ENCODE results near the gene C1orf146.

Gene C1orf146

GRCh38 chr1:92184632-92185031 lies 33.1 kb upstream of the C1orf146 start:
- TF ChIP-seq GLIS3 (CRISPR knock-in tag; IDR thresholded peaks at IDR 0.05) = no peak
- no peak for TF ChIP-seq ARNTL (CRISPR knock-in tag; IDR thresholded peaks at IDR 0.05; ENCODE audit: borderline replicate concordance, low read depth)
- no peak for TF ChIP-seq CSDC2 (CRISPR knock-in tag; IDR thresholded peaks at IDR 0.05)
- TF ChIP-seq TOX (CRISPR knock-in tag; IDR thresholded peaks at IDR 0.05; ENCODE audit: borderline replicate concordance) = no peak
- no peak for TF ChIP-seq ESRRG (CRISPR knock-in tag; IDR thresholded peaks at IDR 0.05)
- TF ChIP-seq ZNF565 (CRISPR knock-in tag; conservative IDR thresholded peaks at IDR 0.05; ENCODE audit: low read depth) = no peak
- TF ChIP-seq ISL1 (CRISPR knock-in tag; IDR thresholded peaks at IDR 0.05) = no peak
- TF ChIP-seq TSHZ2 (CRISPR knock-in tag; IDR thresholded peaks at IDR 0.05) = no peak
- no peak for TF ChIP-seq ZFP30 (CRISPR knock-in tag; IDR thresholded peaks at IDR 0.05)
- TF ChIP-seq RARB (CRISPR knock-in tag; IDR thresholded peaks at IDR 0.05) = no peak
- TF ChIP-seq, protein P1, sequence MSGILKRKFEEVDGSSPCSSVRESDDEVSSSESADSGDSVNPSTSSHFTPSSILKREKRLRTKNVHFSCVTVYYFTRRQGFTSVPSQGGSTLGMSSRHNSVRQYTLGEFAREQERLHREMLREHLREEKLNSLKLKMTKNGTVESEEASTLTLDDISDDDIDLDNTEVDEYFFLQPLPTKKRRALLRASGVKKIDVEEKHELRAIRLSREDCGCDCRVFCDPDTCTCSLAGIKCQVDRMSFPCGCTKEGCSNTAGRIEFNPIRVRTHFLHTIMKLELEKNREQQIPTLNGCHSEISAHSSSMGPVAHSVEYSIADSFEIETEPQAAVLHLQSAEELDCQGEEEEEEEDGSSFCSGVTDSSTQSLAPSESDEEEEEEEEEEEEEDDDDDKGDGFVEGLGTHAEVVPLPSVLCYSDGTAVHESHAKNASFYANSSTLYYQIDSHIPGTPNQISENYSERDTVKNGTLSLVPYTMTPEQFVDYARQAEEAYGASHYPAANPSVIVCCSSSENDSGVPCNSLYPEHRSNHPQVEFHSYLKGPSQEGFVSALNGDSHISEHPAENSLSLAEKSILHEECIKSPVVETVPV (CRISPR knock-in tag; IDR thresholded peaks at IDR 0.05) = no peak
- TF ChIP-seq, protein P2, sequence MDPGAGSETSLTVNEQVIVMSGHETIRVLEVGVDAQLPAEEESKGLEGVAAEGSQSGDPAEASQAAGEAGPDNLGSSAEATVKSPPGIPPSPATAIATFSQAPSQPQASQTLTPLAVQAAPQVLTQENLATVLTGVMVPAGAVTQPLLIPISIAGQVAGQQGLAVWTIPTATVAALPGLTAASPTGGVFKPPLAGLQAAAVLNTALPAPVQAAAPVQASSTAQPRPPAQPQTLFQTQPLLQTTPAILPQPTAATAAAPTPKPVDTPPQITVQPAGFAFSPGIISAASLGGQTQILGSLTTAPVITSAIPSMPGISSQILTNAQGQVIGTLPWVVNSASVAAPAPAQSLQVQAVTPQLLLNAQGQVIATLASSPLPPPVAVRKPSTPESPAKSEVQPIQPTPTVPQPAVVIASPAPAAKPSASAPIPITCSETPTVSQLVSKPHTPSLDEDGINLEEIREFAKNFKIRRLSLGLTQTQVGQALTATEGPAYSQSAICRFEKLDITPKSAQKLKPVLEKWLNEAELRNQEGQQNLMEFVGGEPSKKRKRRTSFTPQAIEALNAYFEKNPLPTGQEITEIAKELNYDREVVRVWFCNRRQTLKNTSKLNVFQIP (CRISPR knock-in tag; IDR thresholded peaks at IDR 0.05; ENCODE audit: borderline replicate concordance, low read depth) = no peak
- TF ChIP-seq, protein P3, sequence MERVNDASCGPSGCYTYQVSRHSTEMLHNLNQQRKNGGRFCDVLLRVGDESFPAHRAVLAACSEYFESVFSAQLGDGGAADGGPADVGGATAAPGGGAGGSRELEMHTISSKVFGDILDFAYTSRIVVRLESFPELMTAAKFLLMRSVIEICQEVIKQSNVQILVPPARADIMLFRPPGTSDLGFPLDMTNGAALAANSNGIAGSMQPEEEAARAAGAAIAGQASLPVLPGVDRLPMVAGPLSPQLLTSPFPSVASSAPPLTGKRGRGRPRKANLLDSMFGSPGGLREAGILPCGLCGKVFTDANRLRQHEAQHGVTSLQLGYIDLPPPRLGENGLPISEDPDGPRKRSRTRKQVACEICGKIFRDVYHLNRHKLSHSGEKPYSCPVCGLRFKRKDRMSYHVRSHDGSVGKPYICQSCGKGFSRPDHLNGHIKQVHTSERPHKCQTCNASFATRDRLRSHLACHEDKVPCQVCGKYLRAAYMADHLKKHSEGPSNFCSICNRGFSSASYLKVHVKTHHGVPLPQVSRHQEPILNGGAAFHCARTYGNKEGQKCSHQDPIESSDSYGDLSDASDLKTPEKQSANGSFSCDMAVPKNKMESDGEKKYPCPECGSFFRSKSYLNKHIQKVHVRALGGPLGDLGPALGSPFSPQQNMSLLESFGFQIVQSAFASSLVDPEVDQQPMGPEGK (CRISPR knock-in tag; IDR thresholded peaks at IDR 0.05; ENCODE audit: borderline replicate concordance) = no peak
- no peak for TF ChIP-seq SNAI2 (CRISPR knock-in tag; IDR thresholded peaks at IDR 0.05)
- TF ChIP-seq ZC3H10 (CRISPR knock-in tag; IDR thresholded peaks at IDR 0.05) = no peak
- TF ChIP-seq ZFP3 (CRISPR knock-in tag; IDR thresholded peaks at IDR 0.05) = no peak
- no peak for TF ChIP-seq BACH2 (CRISPR knock-in tag; IDR thresholded peaks at IDR 0.05; ENCODE audit: borderline replicate concordance)
- no peak for TF ChIP-seq ZNF70 (CRISPR knock-in tag; IDR thresholded peaks at IDR 0.05)
- ATAC-seq = peak; percentile 82

GRCh38 chr1:92186081-92186480 lies 31.6 kb upstream of the C1orf146 start:
- TF ChIP-seq, protein P2 (CRISPR knock-in tag; IDR thresholded peaks at IDR 0.05; ENCODE audit: borderline replicate concordance, low read depth) = no peak
- no peak for TF ChIP-seq ESRRG (CRISPR knock-in tag; IDR thresholded peaks at IDR 0.05)
- no peak for TF ChIP-seq ZNF565 (CRISPR knock-in tag; conservative IDR thresholded peaks at IDR 0.05; ENCODE audit: low read depth)
- TF ChIP-seq SNAI2 (CRISPR knock-in tag; IDR thresholded peaks at IDR 0.05) = no peak
- TF ChIP-seq, protein P4, sequence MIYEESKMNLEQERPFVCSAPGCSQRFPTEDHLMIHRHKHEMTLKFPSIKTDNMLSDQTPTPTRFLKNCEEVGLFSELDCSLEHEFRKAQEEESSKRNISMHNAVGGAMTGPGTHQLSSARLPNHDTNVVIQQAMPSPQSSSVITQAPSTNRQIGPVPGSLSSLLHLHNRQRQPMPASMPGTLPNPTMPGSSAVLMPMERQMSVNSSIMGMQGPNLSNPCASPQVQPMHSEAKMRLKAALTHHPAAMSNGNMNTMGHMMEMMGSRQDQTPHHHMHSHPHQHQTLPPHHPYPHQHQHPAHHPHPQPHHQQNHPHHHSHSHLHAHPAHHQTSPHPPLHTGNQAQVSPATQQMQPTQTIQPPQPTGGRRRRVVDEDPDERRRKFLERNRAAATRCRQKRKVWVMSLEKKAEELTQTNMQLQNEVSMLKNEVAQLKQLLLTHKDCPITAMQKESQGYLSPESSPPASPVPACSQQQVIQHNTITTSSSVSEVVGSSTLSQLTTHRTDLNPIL (CRISPR knock-in tag; IDR thresholded peaks at IDR 0.05; ENCODE audit: low read depth) = no peak
- no peak for TF ChIP-seq ARNTL (CRISPR knock-in tag; IDR thresholded peaks at IDR 0.05; ENCODE audit: borderline replicate concordance, low read depth)
- TF ChIP-seq TCF4 (CRISPR knock-in tag; IDR thresholded peaks at IDR 0.05; ENCODE audit: borderline replicate concordance) = no peak
- TF ChIP-seq, protein P3 (CRISPR knock-in tag; IDR thresholded peaks at IDR 0.05; ENCODE audit: borderline replicate concordance) = no peak
- TF ChIP-seq OSR1 (CRISPR knock-in tag; IDR thresholded peaks at IDR 0.05) = no peak
- no peak for TF ChIP-seq ZNF70 (CRISPR knock-in tag; IDR thresholded peaks at IDR 0.05)
- no peak for TF ChIP-seq ZNF8 (CRISPR knock-in tag; IDR thresholded peaks at IDR 0.05)
- TF ChIP-seq BACH2 (CRISPR knock-in tag; IDR thresholded peaks at IDR 0.05; ENCODE audit: borderline replicate concordance) = no peak
- TF ChIP-seq GLIS3 (CRISPR knock-in tag; IDR thresholded peaks at IDR 0.05) = no peak
- TF ChIP-seq TSHZ2 (CRISPR knock-in tag; IDR thresholded peaks at IDR 0.05) = no peak
- no peak for ATAC-seq

Measured in SK-N-SH treated with all-trans-retinoic acid at 6 μM for 48 hours (cell line).